ENCODE results near the gene ITGB5.
"Not testable (repeated sequence)": the region's sequence is repeated elsewhere in the genome, so short reads cannot be mapped to it uniquely, and the experiment has no call there.

The ITGB5 gene

GRCh38 chr3:124834723-124835718 is 52.1 kb downstream of the ITGB5 start:
- no peak for DNase-seq (ENCODE audit: low read depth in 2 of 2)

- DNase-seq (ENCODE audit: low read depth in 2 of 2), result no peak
These were observed 53.3 kb downstream of the ITGB5 start for GRCh38 chr3:124833710-124834332.

GRCh38 chr3:124832782-124833709 is 54.1 kb downstream of the ITGB5 start:
- peak; percentile 57 to 58 for DNase-seq (ENCODE audit: low read depth in 2 of 2)

DNA sequence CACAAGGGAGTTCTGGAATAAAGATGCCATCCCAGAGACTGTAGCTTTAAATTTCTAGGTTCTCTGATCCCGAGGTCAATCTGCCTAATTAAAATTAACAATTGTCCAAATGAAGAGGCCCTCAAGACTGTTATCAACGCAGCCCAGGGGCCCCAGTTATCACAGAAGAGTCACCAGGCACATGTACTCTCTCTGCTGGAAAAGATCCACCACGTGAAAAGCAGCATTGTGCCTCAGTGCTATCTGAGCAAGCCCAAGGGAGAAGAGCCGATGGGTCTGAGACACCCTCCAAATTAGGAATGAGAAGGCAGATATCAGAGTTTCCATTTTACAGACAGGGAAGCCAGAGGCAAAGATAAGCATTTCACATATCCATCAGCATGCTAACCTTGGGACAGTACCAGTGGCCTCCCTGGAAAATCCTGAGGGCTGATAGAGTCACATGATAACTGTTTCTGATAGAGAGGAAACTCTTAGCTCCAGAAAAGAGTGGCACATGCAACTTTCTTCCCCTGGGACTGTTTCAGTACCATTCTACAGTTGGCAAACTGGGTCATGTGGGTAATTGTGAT is 55.5 kb downstream of the ITGB5 start:
- DNase-seq (ENCODE audit: low read depth in 2 of 2), result no peak

DNA sequence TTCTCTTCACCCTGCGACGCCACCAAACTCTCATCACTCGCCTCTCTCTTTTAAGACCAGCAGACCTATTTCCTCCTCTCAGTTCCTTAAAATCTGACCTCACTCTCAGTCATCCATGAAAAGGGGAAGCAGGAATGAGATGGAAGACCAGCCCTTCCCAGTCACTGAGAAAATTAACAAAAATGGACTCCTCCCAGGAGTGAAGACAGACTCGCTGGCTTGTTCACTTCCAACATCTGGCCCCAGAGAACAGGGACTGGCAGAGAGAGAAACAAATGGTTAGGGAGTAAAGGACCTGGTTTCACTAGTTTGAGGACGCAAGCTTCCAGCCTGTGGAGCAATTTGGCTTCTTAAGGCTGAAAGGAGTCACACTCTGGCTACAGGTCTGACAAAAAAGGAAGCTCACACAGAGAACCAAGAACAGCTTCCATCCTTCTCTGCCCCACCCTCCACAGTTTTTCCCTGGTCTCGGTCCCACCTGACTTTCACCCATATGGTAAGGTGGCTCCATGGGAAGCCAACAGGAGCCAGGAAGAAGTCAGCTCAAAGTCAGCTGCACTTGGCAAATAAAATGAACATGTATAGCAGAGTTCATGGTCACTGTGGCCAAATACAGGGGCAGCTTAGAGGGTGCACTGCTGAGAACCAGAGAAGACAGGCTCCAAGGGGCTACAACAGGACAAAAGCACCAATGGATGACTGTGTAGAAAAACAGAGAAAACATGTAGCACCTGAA is 57.2 kb downstream of the ITGB5 start:
- DNase-seq (ENCODE audit: low read depth in 2 of 2), result no peak

- no peak for DNase-seq (ENCODE audit: low read depth in 2 of 2)
These were observed 57.9 kb downstream of the ITGB5 start for GRCh38 chr3:124829178-124829818.

GRCh38 chr3:124827476-124828206 is 59.5 kb downstream of the ITGB5 start:
- not testable (repeated sequence) for DNase-seq (ENCODE audit: low read depth in 2 of 2)

DNA sequence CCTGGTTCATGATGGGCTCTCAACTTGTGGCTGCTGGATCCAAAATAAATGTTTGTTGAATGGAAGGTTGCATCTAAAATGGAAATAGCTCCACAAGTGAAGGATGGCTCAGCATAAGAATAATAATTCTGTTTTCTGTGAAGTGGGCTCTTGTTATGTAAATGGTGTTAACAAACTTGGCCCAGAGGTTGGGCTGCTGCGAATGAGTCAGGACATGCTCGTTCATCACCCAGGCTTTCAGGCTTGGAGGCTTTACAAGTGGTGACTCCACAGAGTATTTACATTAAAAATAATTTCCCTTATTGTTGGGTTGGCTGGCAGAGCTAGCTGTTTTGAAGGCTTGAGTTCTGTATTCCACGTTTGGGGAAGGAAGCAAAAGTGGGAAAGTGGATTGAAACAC is 60.5 kb downstream of the ITGB5 start:
- DNase-seq (ENCODE audit: low read depth in 2 of 2), result peak; percentile 58 to 59

DNA sequence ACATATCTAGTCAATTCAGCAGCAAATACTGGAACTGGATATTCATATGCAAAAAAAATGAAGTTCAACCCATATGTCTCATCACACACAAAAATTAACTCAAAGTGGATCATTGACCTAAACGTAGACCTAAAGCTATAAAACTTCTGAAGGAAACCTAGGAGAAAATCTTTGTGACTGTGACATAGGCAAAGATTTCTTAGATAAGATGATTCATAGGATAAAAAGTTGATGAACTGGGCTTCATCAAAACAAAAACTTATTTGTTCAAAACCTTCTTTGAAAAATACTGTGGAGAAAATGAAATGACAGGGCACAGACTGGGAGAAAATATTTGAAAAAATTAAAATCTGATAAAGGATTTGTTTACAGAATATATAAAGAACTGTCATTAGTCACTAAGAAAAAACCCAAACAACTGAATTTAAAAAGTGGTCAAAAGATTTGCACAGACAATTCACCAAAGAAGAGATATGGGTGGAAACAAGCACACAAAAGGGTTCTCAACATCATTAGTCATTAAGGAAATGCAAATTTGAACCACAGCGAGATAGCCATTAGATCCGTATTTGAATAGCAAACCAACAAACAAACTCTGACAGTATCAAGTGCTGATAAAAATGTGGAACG is 62.8 kb downstream of the ITGB5 start:
- DNase-seq (ENCODE audit: low read depth in 2 of 2), result no peak

GRCh38 chr3:124823648-124824047 is 63.5 kb downstream of the ITGB5 start:
- DNase-seq (ENCODE audit: low read depth in 2 of 2), result no peak

DNA sequence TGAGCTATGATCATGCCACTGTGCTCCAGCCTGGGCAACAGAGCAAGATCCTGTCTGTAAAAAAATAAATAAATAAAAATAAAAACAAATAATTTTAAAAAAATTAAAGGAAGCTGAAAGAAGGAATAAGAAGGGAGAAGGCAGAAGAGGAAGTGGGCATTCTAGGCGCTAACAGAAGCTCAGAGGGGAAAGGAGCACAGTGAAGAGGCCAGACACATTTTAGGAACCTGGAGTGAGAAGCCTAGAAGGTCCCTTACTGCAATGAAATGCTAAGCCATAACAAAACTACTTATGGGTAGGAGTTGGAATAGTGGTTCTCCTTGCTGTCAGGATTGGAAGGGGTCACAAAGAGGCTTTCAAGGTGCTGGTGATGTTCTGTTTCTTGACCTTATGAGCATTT is 64.0 kb downstream of the ITGB5 start:
- no peak for DNase-seq (ENCODE audit: low read depth in 2 of 2)

- DNase-seq (ENCODE audit: low read depth in 2 of 2), result no peak
These were observed 65.8 kb downstream of the ITGB5 start for GRCh38 chr3:124821356-124821755.

DNA sequence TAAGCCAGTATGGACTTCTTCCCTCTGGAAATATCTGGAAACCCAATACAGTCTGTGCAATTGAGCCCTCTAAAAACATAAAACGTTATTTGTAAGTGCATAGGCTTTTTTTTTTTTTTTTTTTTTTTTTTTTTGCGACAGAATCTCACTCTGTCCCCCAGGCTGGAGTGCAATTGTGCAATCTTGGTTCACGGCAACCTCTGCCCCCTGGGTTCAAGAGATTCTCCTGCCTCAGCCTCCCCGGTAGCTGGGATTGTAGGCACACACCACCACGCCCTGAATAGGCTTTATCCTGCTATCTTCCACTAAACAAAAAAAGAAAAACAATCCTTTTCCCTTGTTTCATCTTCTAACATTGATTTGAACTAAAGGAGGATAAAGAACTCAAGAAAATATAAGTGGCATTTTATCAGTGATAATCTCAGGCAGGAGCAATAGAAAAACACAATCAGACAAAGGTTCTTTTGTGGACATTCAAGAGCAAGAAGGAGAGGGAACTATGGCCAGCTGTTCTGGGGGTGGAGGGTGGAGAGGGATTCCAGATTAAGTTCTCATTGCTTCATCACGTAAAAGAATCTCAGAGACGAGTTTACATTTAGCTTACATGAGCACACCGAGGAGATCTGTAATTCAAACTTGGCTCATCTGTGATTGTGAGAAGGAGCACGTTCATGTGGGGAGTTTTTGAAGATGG is 68.6 kb downstream of the ITGB5 start:
- DNase-seq (ENCODE audit: low read depth in 2 of 2), result no peak

DNA sequence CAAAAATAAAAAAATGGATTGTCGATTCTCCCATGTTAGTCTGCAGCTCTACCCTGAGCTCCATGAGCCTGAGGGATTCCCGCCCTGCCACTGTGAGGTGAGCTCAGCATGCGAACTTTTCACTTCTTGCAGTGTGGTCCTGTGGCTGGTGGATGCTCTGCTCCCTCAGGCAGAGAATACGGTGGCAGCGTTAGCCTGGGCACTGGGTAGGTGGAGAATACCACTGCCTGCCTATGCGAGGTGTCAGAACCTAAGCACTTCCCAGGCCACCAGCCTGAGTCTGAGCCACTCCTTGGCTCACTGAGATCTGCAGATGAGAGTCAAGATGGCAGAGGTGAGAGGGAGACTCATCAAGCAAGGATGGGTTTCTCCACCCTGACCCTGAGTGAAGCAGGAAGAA is 70.1 kb downstream of the ITGB5 start:
- DNase-seq (ENCODE audit: low read depth in 2 of 2), result no peak

DNA sequence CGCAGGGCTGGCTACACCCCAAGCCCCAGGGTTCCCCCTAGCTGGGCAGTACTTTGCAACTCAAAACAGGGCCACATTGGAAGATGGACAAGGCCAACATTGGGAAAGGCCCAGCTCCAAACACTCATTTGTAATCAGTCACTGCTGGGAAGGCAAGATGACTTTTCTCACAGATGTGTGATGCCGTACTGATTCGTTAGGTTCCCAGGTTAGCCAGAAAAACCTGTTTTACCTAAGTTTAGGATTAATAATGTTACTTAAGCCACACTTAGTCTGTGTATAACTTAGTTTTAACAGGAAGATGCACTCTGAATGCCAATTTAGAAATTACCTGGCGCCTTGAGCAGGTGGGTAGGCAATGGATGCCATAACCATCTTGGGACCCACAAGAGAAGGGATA is 71.0 kb downstream of the ITGB5 start:
- no peak for DNase-seq (ENCODE audit: low read depth in 2 of 2)

DNA sequence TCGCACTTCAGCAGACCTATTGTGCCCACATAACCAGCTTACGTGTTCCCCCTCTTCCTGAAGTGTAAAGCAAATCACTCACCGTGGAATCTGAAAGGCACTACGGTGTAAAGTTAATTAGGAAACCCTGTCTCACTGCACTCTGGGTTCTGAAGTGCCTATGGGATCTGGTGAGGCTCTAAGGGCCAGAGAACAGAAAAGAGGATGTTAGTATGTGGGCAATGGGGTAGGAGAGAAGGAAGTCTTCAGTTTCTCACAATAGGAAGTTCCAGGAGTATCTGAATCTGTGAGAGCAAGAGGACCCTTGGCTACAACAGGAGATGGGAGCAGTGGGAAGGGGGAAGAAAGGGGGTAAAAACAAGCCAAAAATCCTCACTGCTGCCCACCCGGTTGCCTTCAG is 71.4 kb downstream of the ITGB5 start:
- no peak for DNase-seq (ENCODE audit: low read depth in 2 of 2)

DNA sequence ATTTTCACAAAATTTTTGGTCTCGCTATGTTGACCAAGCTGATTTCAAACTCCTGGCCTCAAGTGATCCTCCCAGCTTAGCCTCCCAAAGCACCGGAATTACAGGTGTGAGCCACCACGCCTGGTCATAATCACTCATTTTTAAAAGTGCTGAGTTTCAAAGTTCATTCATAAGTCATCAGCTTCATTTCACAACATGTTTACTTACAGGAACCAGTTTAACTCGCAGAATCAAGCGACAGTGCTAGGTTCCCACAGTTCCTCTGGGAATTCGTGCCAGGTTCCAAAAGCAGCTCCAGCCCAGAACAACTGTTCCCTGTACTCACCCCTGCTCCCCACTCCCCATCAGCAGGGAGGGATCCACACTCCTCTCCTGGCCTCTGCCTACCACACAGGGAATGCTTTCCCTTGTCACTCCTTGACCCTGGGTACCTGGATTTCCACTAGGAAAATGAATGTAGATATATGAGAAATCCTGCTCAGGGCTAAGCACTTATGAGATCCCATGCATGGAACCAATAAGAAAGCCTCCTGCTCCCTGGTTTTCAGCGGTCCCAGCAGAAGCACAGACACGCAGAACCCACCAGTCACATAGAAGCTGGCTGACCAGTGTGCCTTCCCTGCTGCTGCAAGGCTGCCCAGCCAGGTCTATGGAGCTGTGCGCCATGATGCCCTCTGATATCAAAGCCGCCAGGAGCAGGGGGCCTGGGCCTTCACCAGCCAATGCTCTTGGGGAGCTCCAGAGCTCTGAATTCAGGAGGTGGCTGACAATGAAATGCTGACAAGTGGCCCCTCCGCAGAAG is 72.3 kb downstream of the ITGB5 start:
- no peak for DNase-seq (ENCODE audit: low read depth in 2 of 2)

GRCh38 chr3:124813541-124813940 is 73.6 kb downstream of the ITGB5 start:
- no peak for DNase-seq (ENCODE audit: low read depth in 2 of 2)
